DMS53 treated with DMSO at 0.1 percent for 48 hours (cell line): ENCODE data around the gene GNG10.
"Not testable (repeated sequence)": the region's sequence is repeated elsewhere in the genome, so short reads cannot be mapped to it uniquely, and the experiment has no call there.

ENCODE experiments used
- DNase-seq: peaks from one replicate; lab custom pipeline; 2025; ENCODE audit not compliant: unreplicated experiment; lab: John Stamatoyannopoulos, UW

The GNG10 gene

GRCh38 chr9:111661150-111661801 is at the start of gene GNG10:
Gene GNG10, plus strand, starts transcription at chr9:111661605. Its CDS starts 30 bp downstream, at chr9:111661635.
- peak; percentile 1 for DNase-seq

DNA sequence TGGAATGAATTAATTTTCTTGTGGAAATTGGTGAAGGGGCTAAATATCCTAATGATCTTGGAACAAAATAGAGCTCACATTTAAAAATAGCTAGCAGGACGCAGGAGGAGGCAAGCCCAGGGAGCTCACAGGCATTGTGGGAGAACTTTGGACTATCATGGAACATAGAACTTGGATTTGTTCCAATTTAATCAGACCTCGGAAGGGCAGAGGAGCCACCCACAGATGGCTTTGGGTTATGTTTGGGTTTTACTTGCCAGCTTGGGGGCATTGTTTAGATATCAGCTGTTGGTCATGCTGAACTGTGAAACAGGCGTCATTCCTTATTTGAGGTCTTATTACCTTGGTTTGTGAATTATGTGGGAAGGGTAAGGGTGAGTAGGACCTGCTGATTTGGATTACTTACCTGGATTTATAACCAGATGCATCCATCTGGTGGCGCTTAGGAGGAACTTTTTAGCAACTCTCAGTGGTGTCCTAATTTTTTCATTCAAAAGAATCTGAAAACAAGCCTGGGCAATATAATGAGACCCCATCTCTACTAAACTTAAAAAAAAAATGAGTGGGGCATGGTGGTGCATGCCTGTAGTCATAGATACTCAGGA is 47.9 kb upstream of the GNG10 start:
- no peak for DNase-seq

DNA sequence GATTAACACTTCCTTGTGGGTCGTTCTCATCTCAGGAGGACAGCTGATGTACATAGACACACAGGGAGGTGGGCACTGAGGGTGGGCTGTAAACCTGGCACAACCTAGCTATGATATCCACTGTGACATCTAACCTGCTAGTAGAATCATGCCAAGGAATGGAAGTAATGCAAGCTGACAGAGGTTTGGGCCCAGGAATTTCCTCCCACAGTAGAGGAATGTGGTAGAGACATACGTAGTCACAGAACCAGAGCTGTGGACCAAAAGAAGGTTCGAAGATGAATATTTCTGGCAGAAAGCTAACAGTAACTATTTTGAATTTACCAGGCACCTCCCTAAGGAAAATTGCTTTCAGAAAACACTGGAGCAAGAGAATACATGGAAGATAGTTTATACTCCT is 45.5 kb upstream of the GNG10 start:
- no peak for DNase-seq

DNA sequence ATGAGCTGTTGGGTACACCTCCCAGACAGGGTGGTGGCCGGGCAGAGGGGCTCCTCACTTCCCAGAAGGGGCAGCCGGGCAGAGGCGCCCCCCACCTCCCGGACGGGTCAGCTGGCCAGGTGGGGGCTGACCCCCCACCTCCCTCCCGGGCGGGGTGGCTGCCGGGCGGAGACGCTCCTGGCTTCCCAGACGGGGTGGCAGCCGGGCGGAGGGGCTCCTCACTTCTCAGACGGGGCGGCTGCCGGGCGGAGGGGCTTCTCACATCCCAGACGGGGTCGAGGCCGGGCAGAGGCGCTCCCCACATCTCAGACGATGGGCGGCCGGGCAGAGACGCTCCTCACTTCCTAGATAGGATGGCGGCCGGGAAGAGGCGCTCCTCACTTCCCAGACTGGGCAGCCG is 44.1 kb upstream of the GNG10 start:
- not testable (repeated sequence) for DNase-seq

DNA sequence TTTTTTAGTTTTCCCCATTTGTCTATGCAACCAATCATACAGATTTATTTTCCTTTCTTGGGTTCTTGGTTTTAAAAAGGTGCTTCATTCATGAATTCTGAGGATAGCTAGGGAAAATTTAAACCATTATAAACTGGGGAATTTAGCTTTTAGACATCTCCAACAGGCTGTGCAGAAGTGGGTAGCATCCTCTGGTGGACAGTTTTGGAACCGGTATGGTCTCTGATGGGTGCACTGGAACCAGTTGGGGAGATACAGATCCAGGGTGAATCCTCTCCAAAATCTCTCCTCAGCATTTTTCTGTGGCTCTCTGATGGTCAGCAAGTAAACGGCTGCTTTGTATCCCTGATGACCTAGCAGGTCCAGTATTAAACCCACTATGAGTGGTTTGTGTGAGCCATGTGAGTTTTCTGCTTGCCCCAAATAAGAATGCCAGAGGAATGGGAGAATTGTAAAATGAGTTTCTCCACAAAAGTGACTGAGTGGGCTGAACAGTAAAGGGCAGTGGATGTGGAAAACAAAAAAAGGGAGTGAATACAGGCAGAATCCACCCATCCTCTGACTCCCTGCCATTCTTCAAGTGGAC is 39.4 kb upstream of the GNG10 start:
- no peak for DNase-seq

DNA sequence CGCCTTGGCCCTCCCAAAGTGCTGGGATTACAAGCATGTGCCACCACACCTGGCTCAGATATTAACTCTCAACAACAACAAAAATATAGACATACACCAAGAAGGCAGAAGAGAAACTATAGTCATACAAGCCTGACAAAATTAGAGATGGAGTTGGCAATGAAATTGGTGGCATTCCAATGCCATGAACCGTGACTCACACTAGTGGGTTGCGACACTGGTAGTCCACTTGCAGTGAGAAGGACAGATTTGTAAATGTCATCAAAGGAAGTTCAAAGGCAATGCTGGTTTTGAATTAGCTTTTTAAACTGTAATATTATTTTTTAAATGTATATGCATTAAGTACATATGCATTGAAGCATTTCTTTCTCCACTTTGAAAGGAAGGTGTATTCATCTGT is 38.8 kb upstream of the GNG10 start:
- no peak for DNase-seq

DNA sequence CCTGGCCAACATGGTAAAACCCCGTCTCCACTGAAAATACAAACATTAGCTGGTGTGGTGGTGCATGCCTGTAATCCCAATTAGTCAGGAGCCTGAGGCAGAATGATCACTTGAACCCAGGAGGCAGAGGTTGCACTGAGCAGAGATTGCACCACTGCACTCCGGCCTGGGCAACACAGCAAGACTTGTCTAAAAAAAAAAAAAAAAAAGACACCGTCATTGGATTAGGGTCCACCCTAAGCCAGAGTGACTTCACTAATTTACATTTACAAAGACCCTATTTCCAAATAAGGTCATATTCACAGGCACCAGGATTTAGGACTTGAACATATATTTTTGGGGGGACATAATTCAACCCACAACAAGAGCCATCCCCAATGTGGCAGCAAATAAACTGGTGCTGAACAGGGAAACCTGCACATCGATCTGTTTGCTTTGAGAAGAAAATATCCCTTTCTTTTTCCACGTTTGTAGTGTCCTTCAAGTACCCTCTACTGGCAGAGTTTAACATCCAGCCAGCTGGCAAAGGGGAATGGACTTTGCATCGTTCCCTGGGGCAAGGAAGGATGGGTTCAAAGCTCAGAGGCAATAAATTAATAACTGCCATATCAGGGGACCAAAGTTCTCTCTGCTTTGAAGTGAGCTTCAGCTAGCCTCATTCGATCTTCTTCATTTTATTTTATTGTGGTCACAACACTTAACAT is 34.0 kb upstream of the GNG10 start:
- DNase-seq: no peak

GRCh38 chr9:111628411-111628810 is 33.0 kb upstream of the GNG10 start:
- no peak for DNase-seq

DNA sequence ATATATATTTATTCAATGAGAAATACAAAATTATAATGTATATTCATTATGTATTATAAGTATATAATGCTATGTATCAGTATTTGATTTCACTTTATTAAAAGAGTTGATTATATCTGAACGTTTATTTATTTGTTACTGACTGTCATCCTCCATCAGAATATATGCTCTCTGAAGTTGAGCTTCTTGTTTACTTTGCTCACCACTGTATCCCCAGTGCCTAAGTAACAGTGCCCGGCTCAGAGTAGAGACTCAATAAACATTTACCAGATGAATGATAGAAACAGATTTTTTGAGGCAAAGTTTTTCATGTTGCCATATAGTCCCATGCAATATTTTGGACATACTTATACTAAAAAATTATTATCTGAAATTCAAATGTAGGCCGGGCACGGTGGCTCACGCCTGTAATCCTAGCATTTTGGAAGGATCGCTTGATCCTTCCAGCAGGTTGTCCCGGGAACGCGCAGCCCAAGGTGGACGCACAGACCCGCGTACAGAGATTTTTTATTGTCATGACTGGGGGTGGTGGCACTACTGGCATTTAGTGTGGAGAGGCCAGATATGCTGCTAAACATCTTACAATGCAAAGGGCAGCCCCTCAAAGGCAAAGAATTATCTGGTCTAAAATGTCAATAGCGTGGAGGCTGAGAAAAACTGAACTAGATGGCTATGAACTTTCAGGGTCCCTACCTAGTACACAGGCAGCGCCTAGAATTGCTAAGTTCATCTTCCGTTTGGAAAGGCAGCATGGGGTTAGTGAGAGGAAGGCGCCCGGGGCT is 31.0 kb upstream of the GNG10 start:
- DNase-seq: no peak

DNA sequence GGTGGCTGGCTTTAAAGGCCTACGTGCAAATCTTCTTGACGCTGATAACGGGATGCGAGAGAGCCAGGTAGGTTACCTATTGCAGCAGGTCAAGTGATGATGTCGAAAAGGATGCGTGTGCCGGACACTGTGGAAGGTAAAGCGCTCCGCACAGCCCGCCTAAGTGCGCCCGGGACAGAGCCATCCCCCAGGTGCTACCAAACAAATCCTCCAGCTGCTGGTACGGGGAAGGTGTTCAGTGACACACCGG is 30.5 kb upstream of the GNG10 start:
- DNase-seq: no peak

GRCh38 chr9:111631214-111631971 is 30.0 kb upstream of the GNG10 start, which contains the start of gene DNAJC25:
Gene DNAJC25, plus strand, starts transcription at chr9:111631334. Its CDS starts 74 bp downstream, at chr9:111631408.
- peak; percentile 89 for DNase-seq

GRCh38 chr9:111632060-111632459 is 29.3 kb upstream of the GNG10 start:
- no peak for DNase-seq

GRCh38 chr9:111632695-111633388 is 28.6 kb upstream of the GNG10 start:
- no peak for DNase-seq

DNA sequence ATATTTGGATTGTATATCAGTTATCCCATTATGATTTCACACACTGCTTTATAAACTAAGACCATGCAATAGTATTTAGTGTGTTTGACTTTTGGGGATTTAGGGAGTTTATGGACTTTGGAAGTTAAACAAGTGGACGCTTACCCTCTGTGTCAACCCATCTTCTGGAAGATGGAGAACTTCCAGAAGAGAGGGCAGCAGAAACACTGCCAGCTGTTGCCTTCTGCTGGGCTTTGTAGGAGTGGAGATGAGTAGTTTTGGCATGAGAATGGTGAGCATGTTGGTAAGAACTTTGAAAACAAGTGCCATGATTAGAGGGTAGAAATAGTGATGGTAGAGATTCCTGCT is 28.0 kb upstream of the GNG10 start:
- no peak for DNase-seq

DNA sequence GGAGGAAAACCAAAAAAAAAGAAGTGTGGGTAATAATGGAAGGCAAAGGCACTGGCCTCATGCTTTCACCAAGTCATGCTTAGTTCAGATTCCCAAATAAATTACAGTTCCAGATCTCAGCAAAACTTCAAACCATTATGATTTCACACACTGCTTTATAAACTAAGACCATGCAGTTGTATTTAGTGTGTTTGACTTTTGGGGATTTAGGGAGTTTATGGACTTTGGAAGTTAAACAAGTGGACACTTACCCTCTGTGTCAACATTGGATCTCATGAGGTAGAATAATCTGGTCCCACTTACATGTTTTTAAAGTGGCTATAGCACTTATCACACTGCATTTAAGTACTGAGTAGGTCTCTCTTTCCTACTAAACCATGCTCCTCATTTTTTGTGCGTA is 26.5 kb upstream of the GNG10 start:
- no peak for DNase-seq

DNA sequence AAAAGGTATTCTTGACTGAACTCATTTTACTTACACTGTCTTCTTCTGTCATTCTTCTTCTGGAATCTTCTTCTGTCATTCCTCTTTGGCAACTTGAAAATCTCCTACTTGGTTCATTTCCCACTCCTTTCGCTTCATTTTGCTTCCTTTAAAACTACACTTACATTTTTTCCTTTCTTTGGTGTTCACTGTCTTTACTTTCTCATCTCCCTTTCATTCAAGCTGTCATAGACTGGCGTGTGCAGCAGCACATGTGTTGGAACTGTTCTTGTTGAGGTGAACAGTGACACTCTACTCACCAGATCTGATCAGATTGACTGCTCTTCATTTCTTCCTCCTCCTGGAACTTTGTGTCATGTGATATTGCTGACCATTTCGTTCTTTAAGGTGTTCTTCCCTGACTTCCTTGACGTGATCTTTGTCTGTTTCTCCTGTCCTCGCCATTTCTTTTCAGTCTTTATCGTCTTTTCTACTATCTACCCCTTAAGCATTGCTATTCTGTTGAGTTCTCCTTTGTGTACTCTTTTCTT is 23.9 kb upstream of the GNG10 start:
- DNase-seq: no peak

DNA sequence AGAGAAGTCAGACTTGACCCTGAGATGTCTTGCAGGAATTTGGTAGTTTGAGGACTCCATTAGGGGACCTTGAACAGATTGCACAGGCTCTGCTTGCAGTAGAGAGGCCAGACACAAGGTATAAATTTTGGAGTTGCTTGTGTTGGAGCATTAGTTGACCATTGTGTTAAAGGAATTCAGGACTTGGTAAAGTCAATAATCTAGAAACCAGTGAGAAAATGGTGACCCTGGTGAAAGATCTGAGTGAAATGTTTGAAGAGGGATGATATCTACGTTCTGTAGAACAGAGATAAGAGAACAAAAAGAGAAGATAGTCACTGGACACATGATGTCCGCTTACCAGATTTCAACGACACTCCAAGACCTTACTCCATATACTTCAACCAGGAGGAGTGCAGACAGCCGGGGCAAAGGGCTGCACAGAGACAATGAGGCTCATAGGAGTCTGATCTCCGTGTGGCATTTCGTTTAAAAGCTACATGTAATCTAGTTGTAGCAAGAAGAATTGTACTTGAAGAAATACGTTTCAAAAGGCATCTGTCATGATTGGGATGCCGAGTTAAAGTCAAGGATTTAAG is 17.1 kb upstream of the GNG10 start:
- DNase-seq: no peak

- DNase-seq: no peak
Measured at GRCh38 chr9:111645806-111646205, 15.6 kb upstream of the GNG10 start.

- DNase-seq: no peak
Measured at GRCh38 chr9:111646417-111646816, 15.0 kb upstream of the GNG10 start.

DNA sequence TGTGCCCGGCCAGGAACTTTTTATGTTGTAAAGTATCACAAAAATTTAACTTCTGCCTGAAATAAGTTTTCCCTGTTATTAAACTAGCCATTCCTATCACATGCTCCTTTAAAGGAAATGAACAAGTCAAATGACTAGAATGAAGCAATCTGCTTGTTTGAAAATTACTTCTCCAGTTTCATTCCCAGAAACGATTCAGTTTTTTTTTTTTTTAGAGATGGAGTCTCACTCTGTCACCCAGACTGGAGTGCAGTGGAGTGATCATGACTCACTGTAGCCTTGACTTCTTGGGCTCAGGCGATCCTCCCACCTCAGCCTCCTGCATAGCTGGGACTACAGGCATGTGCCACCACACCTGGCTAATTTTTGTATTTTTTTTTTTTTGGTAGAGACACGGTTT is 13.3 kb upstream of the GNG10 start:
- no peak for DNase-seq
